Measurements from ENCODE around the gene DTNB.
"Not testable (repeated sequence)": the region's sequence is repeated elsewhere in the genome, so short reads cannot be mapped to it uniquely, and the experiment has no call there.

The DTNB gene

GRCh38 chr2:25411281-25411680 lies 262.1 kb downstream of the DTNB start:
- DNase-seq = no peak

GRCh38 chr2:25410370-25410769 lies 263.0 kb downstream of the DTNB start:
- DNase-seq = no peak

- no peak for DNase-seq
Measured at GRCh38 chr2:25409468-25409867, 263.9 kb downstream of the DTNB start.

- DNase-seq = no peak
Measured at GRCh38 chr2:25409044-25409443, 264.3 kb downstream of the DTNB start.

- no peak for DNase-seq
Measured at GRCh38 chr2:25405611-25406295, 267.6 kb downstream of the DTNB start.

GRCh38 chr2:25403120-25403760 lies 270.1 kb downstream of the DTNB start:
- not testable (repeated sequence) for DNase-seq

- no peak for DNase-seq
Measured at GRCh38 chr2:25402477-25402876, 270.9 kb downstream of the DTNB start.

GRCh38 chr2:25401307-25402026 lies 271.9 kb downstream of the DTNB start:
- DNase-seq = no peak

- no peak for DNase-seq
Measured at GRCh38 chr2:25400576-25401216, 272.7 kb downstream of the DTNB start.

GRCh38 chr2:25400169-25400568 lies 273.2 kb downstream of the DTNB start:
- no peak for DNase-seq

- DNase-seq = no peak
Measured at GRCh38 chr2:25398534-25398933, 274.8 kb downstream of the DTNB start.

- no peak for DNase-seq
Measured at GRCh38 chr2:25397777-25398176, 275.6 kb downstream of the DTNB start.

- DNase-seq = no peak
Measured at GRCh38 chr2:25389161-25389560, 284.2 kb downstream of the DTNB start.

GRCh38 chr2:25388491-25388890 lies 284.9 kb downstream of the DTNB start:
- no peak for DNase-seq

- no peak for DNase-seq
Measured at GRCh38 chr2:25387876-25388449, 285.4 kb downstream of the DTNB start.

GRCh38 chr2:25386971-25387875 lies 286.2 kb downstream of the DTNB start:
- no peak for DNase-seq

- no peak for DNase-seq
Measured at GRCh38 chr2:25385910-25386309, 287.5 kb downstream of the DTNB start.

- no peak for DNase-seq
Measured at GRCh38 chr2:25383806-25384205, 289.6 kb downstream of the DTNB start.

GRCh38 chr2:25381502-25381901 lies 291.9 kb downstream of the DTNB start:
- no peak for DNase-seq

- DNase-seq = no peak
Measured at GRCh38 chr2:25380586-25381375, 292.6 kb downstream of the DTNB start.

- no peak for DNase-seq
Measured at GRCh38 chr2:25380023-25380422, 293.4 kb downstream of the DTNB start.
